Ectodermal cell (in vitro differentiated cells): Measurements from ENCODE around the gene TSPAN14.

Source experiments
- H3K27ac ChIP-seq: 2 replicates; pipeline ENCODE4 v1.7.0; 2013; ENCODE audit warnings: mild to moderate bottlenecking, low read depth, low read length; ENCODE audit not compliant: insufficient read depth, poor library complexity, severe bottlenecking
- H3K27me3 ChIP-seq: 2 replicates; pipeline ENCODE4 v1.7.0; 2013; ENCODE audit warnings: mild to moderate bottlenecking, low read length; ENCODE audit not compliant: insufficient read depth, control insufficient read depth, poor library complexity, severe bottlenecking
- H3K36me3 ChIP-seq: one replicate; pipeline ENCODE4 v1.7.0; 2013; ENCODE audit warnings: low read length; ENCODE audit not compliant: control insufficient read depth, insufficient read depth
- H3K4me1 ChIP-seq: one replicate; pipeline ENCODE4 v1.7.0; 2013; ENCODE audit warnings: low read length; ENCODE audit not compliant: control insufficient read depth, insufficient read depth
- H3K4me3 ChIP-seq: 2 replicates; pipeline ENCODE4 v1.7.0; 2013; ENCODE audit warnings: low read depth, low read length, control low read depth; ENCODE audit not compliant: insufficient read depth
- H3K9me3 ChIP-seq: 2 replicates; pipeline ENCODE4 v1.7.0; 2013; ENCODE audit warnings: mild to moderate bottlenecking, low read length, moderate library complexity; ENCODE audit not compliant: control insufficient read depth
- WGBS, 2 experiments: methylation state at CpG; one replicate each; pipeline ENCODE4 v1.1.7; 2013; ENCODE audit warnings: missing lambda C conversion rate in 2 of 2; 5-methylcytosine and 5-hydroxymethylcytosine counted together

TSPAN14 gene

GRCh38 chr10:80536361-80536835 is 82.3 kb downstream of the TSPAN14 start:
- WGBS, 2 experiments, result 88 to 90% methylated on average over 17 of the region's 17 CpGs
- peaks cover 8% of the 10 kb centered on the region for H3K4me1 ChIP-seq
- H3K27me3 ChIP-seq, result no peaks in the 10 kb centered on the region
- H3K4me3 ChIP-seq, result peak overlapping the region; percentile 20
- no peaks in the 10 kb centered on the region for H3K36me3 ChIP-seq
- H3K27ac ChIP-seq, result no peak overlapping the region
- no peaks in the 10 kb centered on the region for H3K9me3 ChIP-seq

GRCh38 chr10:80537086-80537735 is 83.1 kb downstream of the TSPAN14 start:
- Histone ChIP-seq H3K27me3 (no peaks in the 10 kb centered on the region), H3K27ac (no peak overlapping the region), H3K36me3 (no peaks in the 10 kb centered on the region), H3K9me3 (no peaks in the 10 kb centered on the region), H3K4me3 (no peak overlapping the region), H3K4me1 (peaks cover 8% of the 10 kb centered on the region)
- 88 to 91% methylated on average over 8 of the region's 8 CpGs for WGBS, 2 experiments

GRCh38 chr10:80537736-80538480 is 83.8 kb downstream of the TSPAN14 start, which contains the start of gene SH2D4B:
Gene SH2D4B (plus strand): TSS chr10:80537902. CDS start chr10:80538332, 430 bp downstream.
- no peaks in the 10 kb centered on the region for H3K27me3 ChIP-seq
- WGBS, 2 experiments, result 93 to 94% methylated on average over 19 of the region's 19 CpGs
- no peak within 1 kb of the TSS for H3K27ac ChIP-seq

GRCh38 chr10:80538481-80539185 is 84.5 kb downstream of the TSPAN14 start:
- H3K36me3 ChIP-seq, result no peaks in the 10 kb centered on the region
- 95 to 96% methylated on average over 16 of the region's 16 CpGs for WGBS, 2 experiments
- no peaks in the 10 kb centered on the region for H3K27me3 ChIP-seq
- no peak overlapping the region for H3K4me3 ChIP-seq
- no peak overlapping the region for H3K27ac ChIP-seq
- H3K9me3 ChIP-seq, result no peaks in the 10 kb centered on the region
- H3K4me1 ChIP-seq, result peaks cover 8% of the 10 kb centered on the region

More at GRCh38 chr10:80537736-80538480, 83.8 kb downstream of the TSPAN14 start, which contains the start of gene SH2D4B:
- H3K4me3 ChIP-seq, result no peak within 1 kb of the TSS
- no peaks in the 10 kb centered on the region for H3K36me3 ChIP-seq
- H3K4me1 ChIP-seq, result peaks cover 8% of the 10 kb centered on the region
- H3K9me3 ChIP-seq, result no peaks in the 10 kb centered on the region

GRCh38 chr10:80539421-80540031 is 85.4 kb downstream of the TSPAN14 start:
- Histone ChIP-seq H3K36me3 (no peaks in the 10 kb centered on the region), H3K27me3 (no peaks in the 10 kb centered on the region), H3K4me1 (peaks cover 8% of the 10 kb centered on the region), H3K9me3 (no peaks in the 10 kb centered on the region), H3K27ac (no peak overlapping the region), H3K4me3 (no peak overlapping the region)
- WGBS, 2 experiments, result 86 to 90% methylated on average over 7 of the region's 7 CpGs

GRCh38 chr10:80540136-80540535 is 86.0 kb downstream of the TSPAN14 start:
- Histone ChIP-seq H3K36me3 (no peaks in the 10 kb centered on the region), H3K27ac (no peak overlapping the region), H3K27me3 (no peaks in the 10 kb centered on the region), H3K4me1 (peaks cover 8% of the 10 kb centered on the region), H3K9me3 (no peaks in the 10 kb centered on the region), H3K4me3 (no peak overlapping the region)
- 94% methylated on average over 11 of the region's 11 CpGs for WGBS, 2 experiments

GRCh38 chr10:80540618-80540980 is 86.5 kb downstream of the TSPAN14 start:
- no peak overlapping the region for H3K27ac ChIP-seq
- peaks cover 8% of the 10 kb centered on the region for H3K4me1 ChIP-seq
- H3K36me3 ChIP-seq, result no peaks in the 10 kb centered on the region
- H3K27me3 ChIP-seq, result no peaks in the 10 kb centered on the region
- no peak overlapping the region for H3K4me3 ChIP-seq
- H3K9me3 ChIP-seq, result no peaks in the 10 kb centered on the region
- WGBS, 2 experiments, result 93 to 94% methylated on average over 9 of the region's 9 CpGs

- Histone ChIP-seq H3K36me3 (no peaks in the 10 kb centered on the region), H3K27me3 (no peaks in the 10 kb centered on the region), H3K9me3 (no peaks in the 10 kb centered on the region), H3K4me1 (peaks cover 8% of the 10 kb centered on the region), H3K27ac (no peak overlapping the region), H3K4me3 (no peak overlapping the region)
- WGBS, 2 experiments, result 88% methylated on average over 11 of the region's 11 CpGs
These were observed 87.1 kb downstream of the TSPAN14 start for GRCh38 chr10:80540981-80541750.

GRCh38 chr10:80542053-80542452 is 87.9 kb downstream of the TSPAN14 start:
- Histone ChIP-seq H3K27ac (no peak overlapping the region), H3K4me3 (no peak overlapping the region), H3K9me3 (no peaks in the 10 kb centered on the region), H3K4me1 (peaks cover 7% of the 10 kb centered on the region), H3K27me3 (no peaks in the 10 kb centered on the region), H3K36me3 (no peaks in the 10 kb centered on the region)
- 86 to 98% methylated on average over 4 of the region's 4 CpGs for WGBS, 2 experiments
